Kidney (tissue), 14 donors: ENCODE data around the gene CALML5. TPM values are rescaled to one million over a fixed set of nuclear protein-coding genes. Genes with fewer than 3 reads are reported as not detected.

Experiments used
- DNase-seq, 5 donors: peaks; one replicate each; pipeline ENCODE4 v3.0.0-alpha.2; 2013 to 2020
- FAIRE-seq: peaks from 2 replicates; lab custom pipeline; 2012; peaks lifted over from hg19 to GRCh38; lab: Jason Lieb, UNC
- H3K27ac ChIP-seq, 2 donors: one replicate each; pipeline ENCODE4 v1.7.0; 2013; ENCODE audit warnings: low read depth in 2 of 2, low read length in 2 of 2, inconsistent platforms in 1 of 2
- H3K27me3 ChIP-seq: one replicate; pipeline ENCODE4 v1.7.1; 2013; ENCODE audit warnings: low read length, inconsistent platforms; ENCODE audit not compliant: control insufficient read depth, insufficient read depth
- H3K36me3 ChIP-seq, 3 donors: one replicate each; pipeline versions ENCODE4 v1.7.0 to v1.7.1; 2013; ENCODE audit warnings: low read length in 3 of 3, control low read depth in 1 of 3, inconsistent platforms in 1 of 3; ENCODE audit not compliant: insufficient read depth in 3 of 3, control insufficient read depth in 2 of 3
- H3K4me1 ChIP-seq, 3 donors: one replicate each; pipeline versions ENCODE4 v1.7.0 to v1.7.1; 2013; ENCODE audit warnings: low read length in 3 of 3, inconsistent platforms in 1 of 3, low read depth in 1 of 3; ENCODE audit not compliant: control insufficient read depth in 2 of 3, insufficient read depth in 2 of 3
- H3K4me3 ChIP-seq, 3 donors: one replicate each; pipeline versions ENCODE4 v1.7.0 to v1.8.1; 2013; ENCODE audit warnings: low read length in 3 of 3, control low read depth in 1 of 3, inconsistent platforms in 1 of 3
- H3K9ac ChIP-seq, 3 donors: one replicate each; pipeline versions ENCODE4 v1.7.0 to v1.7.1; 2013; ENCODE audit warnings: low read length in 3 of 3, control low read depth in 1 of 3, inconsistent platforms in 1 of 3
- H3K9me3 ChIP-seq, 3 donors: one replicate each; pipeline versions ENCODE4 v1.7.0 to v1.7.1; 2013; ENCODE audit warnings: low read length in 3 of 3, control low read depth in 1 of 3, inconsistent platforms in 1 of 3; ENCODE audit not compliant: control insufficient read depth in 2 of 3, insufficient read depth in 1 of 3
- CTCF ChIP-seq: IDR thresholded peaks from 3 replicates; pipeline ENCODE4 v1.5.1; 2012; ENCODE audit warnings: mild to moderate bottlenecking, moderate library complexity, borderline replicate concordance; ENCODE audit not compliant: insufficient read depth; ENCODE audit errors: extremely low read depth
- intact Hi-C: fragments of 100-400 bp; cut with DNase I; formaldehyde crosslinking; loops from one replicate; pipeline ENCODE4 v1.11.1; 2022
- polyA plus RNA-seq: library from polyadenylated mRNA; stranded (reverse); fragments of 350-450 nt; fragmentation: Illumina TruSeq; extraction: RNeasy Lipid Tissue Mini Kit (QIAGEN cat#74804); gene quantifications from one replicate; pipeline ENCODE4 v1.2.3, GENCODE V29; 2014; ENCODE audit warnings: low read depth, low replicate concordance; ENCODE audit not compliant: insufficient read depth
- total RNA-seq: library from RNA; stranded (reverse); fragmentation: NEBNext Ultra II Directional; extraction: Animal tissue kit (Norgen Biotek cat#: 25700); gene quantifications from one replicate; pipeline ENCODE4 v1.2.1, GENCODE V29; 2021
- donor health status: control.
- donor health status: control.
- donor health status: control.
- donor health status: control.
- donor health status: control.
- donor health status: DM: yes; HTN: yes; CAD: no.
- donor health status: Normal renal cell carcinoma (clear cell type).

The CALML5 gene
- total and polyA plus RNA-seq, 2 donors from 2014 or later: not detected

DNA sequence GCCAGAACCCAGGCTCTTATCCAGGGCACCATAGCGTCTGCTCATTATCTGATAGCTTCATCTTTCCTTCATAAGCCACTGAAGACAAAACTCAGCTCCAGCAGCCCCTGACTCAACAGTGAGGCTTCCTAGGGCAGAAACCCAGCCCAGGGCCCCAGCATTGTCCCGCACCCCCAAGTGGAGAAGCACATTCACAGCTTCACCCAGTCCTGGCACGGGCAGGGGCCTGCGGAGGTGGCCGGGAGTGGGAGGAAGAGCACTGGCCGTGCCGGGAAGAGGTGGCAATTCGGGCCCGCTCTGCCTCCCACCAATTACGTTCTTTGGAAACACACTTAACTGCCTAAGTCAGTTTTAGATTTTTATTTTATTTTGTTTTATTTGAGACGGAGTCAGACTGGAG is 10.3 kb upstream of the CALML5 start:
- H3K9ac ChIP-seq: no peak overlapping the region
- no peak for TF ChIP-seq CTCF
- H3K9me3 ChIP-seq: no peaks in the 10 kb centered on the region
- no peaks in the 10 kb centered on the region for H3K36me3 ChIP-seq
- peaks cover 0 to 11% (median 8%) of the 10 kb centered on the region in 3 donors for H3K4me1 ChIP-seq
- intact Hi-C loops: no loop called here
- no peak overlapping the region for H3K27ac ChIP-seq
- H3K27me3 ChIP-seq: no peaks in the 10 kb centered on the region
- FAIRE-seq: no peak
- DNase-seq: peak in 1 of 5 donors; percentile 51
- no peak overlapping the region for H3K4me3 ChIP-seq

GRCh38 chr10:5509236-5509635 is 9.9 kb upstream of the CALML5 start:
- DNase-seq (peak in 1 of 5 donors; percentile 38), FAIRE-seq (no peak)
- Histone ChIP-seq H3K4me3 (no peak overlapping the region), H3K9me3 (no peaks in the 10 kb centered on the region), H3K27ac (no peak overlapping the region), H3K9ac (no peak overlapping the region), H3K4me1 (peaks cover 0 to 8% (median 5%) of the 10 kb centered on the region in 3 donors), H3K36me3 (no peaks in the 10 kb centered on the region), H3K27me3 (no peaks in the 10 kb centered on the region)
- intact Hi-C loops: no loop called here
- no peak for TF ChIP-seq CTCF

- peaks cover 0 to 8% (median 6%) of the 10 kb centered on the region in 3 donors for H3K4me1 ChIP-seq
- peak in 1 of 5 donors; percentile 24 for DNase-seq
- H3K27me3 ChIP-seq: no peaks in the 10 kb centered on the region
- no peak for FAIRE-seq
- intact Hi-C loops: no loop called here
- no peak overlapping the region for H3K27ac ChIP-seq
- no peaks in the 10 kb centered on the region for H3K9me3 ChIP-seq
- TF ChIP-seq CTCF: no peak
- no peaks in the 10 kb centered on the region for H3K36me3 ChIP-seq
- H3K9ac ChIP-seq: no peak overlapping the region
- H3K4me3 ChIP-seq: no peak overlapping the region
These were observed 9.4 kb upstream of the CALML5 start for GRCh38 chr10:5508786-5509185.

GRCh38 chr10:5508161-5508604 is 8.8 kb upstream of the CALML5 start:
- Histone ChIP-seq H3K4me3 (no peak overlapping the region), H3K27ac (peak overlapping the region in 1 of 2 donors; percentile 34), H3K9me3 (no peaks in the 10 kb centered on the region), H3K9ac (no peak overlapping the region), H3K4me1 (peaks cover 1 to 11% (median 8%) of the 10 kb centered on the region in 3 donors), H3K27me3 (no peaks in the 10 kb centered on the region), H3K36me3 (no peaks in the 10 kb centered on the region)
- FAIRE-seq: no peak
- no peak for TF ChIP-seq CTCF
- intact Hi-C loops: no loop called here
- peak in 1 of 5 donors; percentile 58 for DNase-seq
